Mesodermal cell (in vitro differentiated cells): ENCODE results near the gene FBXL2.
"Not testable (repeated sequence)": the region's sequence is repeated elsewhere in the genome, so short reads cannot be mapped to it uniquely, and the experiment has no call there.

Source experiments
- H3K27ac ChIP-seq: 2 replicates; pipeline ENCODE4 v1.7.0; 2013; ENCODE audit warnings: mild to moderate bottlenecking, low read depth, low read length, moderate library complexity; ENCODE audit not compliant: severe bottlenecking
- H3K36me3 ChIP-seq: 2 replicates; pipeline ENCODE4 v1.7.1; 2013; ENCODE audit warnings: mild to moderate bottlenecking, low read length, moderate library complexity; ENCODE audit not compliant: control insufficient read depth, insufficient read depth
- H3K4me1 ChIP-seq: one replicate; pipeline ENCODE4 v1.7.1; 2013; ENCODE audit warnings: mild to moderate bottlenecking, low read length; ENCODE audit not compliant: insufficient read depth, control insufficient read depth, poor library complexity, severe bottlenecking
- H3K4me3 ChIP-seq: 2 replicates; pipeline ENCODE4 v1.7.0; 2013; ENCODE audit warnings: low read length, control low read depth, mild to moderate bottlenecking; ENCODE audit not compliant: insufficient read depth, poor library complexity, severe bottlenecking; ENCODE audit errors: extremely low read depth
- H3K9me3 ChIP-seq: 2 replicates; pipeline ENCODE4 v1.7.1; 2013; ENCODE audit warnings: mild to moderate bottlenecking, low read length, moderate library complexity; ENCODE audit not compliant: control insufficient read depth
- WGBS, 2 experiments: methylation state at CpG; one replicate each; pipeline ENCODE4 v1.1.5; 2013; ENCODE audit warnings: missing lambda C conversion rate in 2 of 2; ENCODE audit not compliant: insufficient coverage in 2 of 2; 5-methylcytosine and 5-hydroxymethylcytosine counted together

Gene FBXL2

GRCh38 chr3:33426630-33427317 lies 149.5 kb downstream of the FBXL2 start:
- WGBS, 2 experiments, result 72 to 88% methylated on average over 4 of the region's 10 CpGs
- H3K4me1 ChIP-seq, result peaks cover 11% of the 10 kb centered on the region
- H3K36me3 ChIP-seq, result peaks cover 28% of the 10 kb centered on the region
- no peaks in the 10 kb centered on the region for H3K9me3 ChIP-seq
- no peak overlapping the region for H3K4me3 ChIP-seq
- H3K27ac ChIP-seq, result no peak overlapping the region

GRCh38 chr3:33428734-33429133 lies 151.5 kb downstream of the FBXL2 start:
- peaks cover 10% of the 10 kb centered on the region for H3K36me3 ChIP-seq
- H3K4me1 ChIP-seq, result peaks cover 11% of the 10 kb centered on the region
- no peak overlapping the region for H3K27ac ChIP-seq
- H3K4me3 ChIP-seq, result no peak overlapping the region
- no peaks in the 10 kb centered on the region for H3K9me3 ChIP-seq
- 72 to 85% methylated on average over 2 to 6 of the region's 7 CpGs for WGBS, 2 experiments

- WGBS, 2 experiments, result 57% methylated on average over 1 of the region's 2 CpGs; no CpG with 5 or more reads in 1 of the 2 experiments
These were observed 152.1 kb downstream of the FBXL2 start for GRCh38 chr3:33429306-33429705.

GRCh38 chr3:33430061-33430460 lies 152.8 kb downstream of the FBXL2 start:
- 63% methylated on average over 1 of the region's 1 CpG; no CpG with 5 or more reads in 1 of the 2 experiments for WGBS, 2 experiments
- no peaks in the 10 kb centered on the region for H3K9me3 ChIP-seq
- H3K4me3 ChIP-seq, result no peak overlapping the region
- H3K36me3 ChIP-seq, result peaks cover 1% of the 10 kb centered on the region
- peak overlapping the region; percentile 4 for H3K27ac ChIP-seq
- H3K4me1 ChIP-seq, result peaks cover 11% of the 10 kb centered on the region

More at GRCh38 chr3:33429306-33429705, 152.1 kb downstream of the FBXL2 start:
- H3K36me3 ChIP-seq, H3K9me3 ChIP-seq, H3K27ac ChIP-seq, H3K4me3 ChIP-seq: not testable (repeated sequence)
- H3K4me1 ChIP-seq, result peaks cover 11% of the 10 kb centered on the region

GRCh38 chr3:33430571-33430970 lies 153.3 kb downstream of the FBXL2 start:
- H3K4me3 ChIP-seq, result no peak overlapping the region
- WGBS, 2 experiments, result 67 to 92% methylated on average over 1 to 4 of the region's 4 CpGs
- no peaks in the 10 kb centered on the region for H3K9me3 ChIP-seq
- H3K4me1 ChIP-seq, result peaks cover 11% of the 10 kb centered on the region
- H3K36me3 ChIP-seq, result peaks cover 4% of the 10 kb centered on the region
- peak overlapping the region; percentile 4 for H3K27ac ChIP-seq

GRCh38 chr3:33433843-33434242 lies 156.6 kb downstream of the FBXL2 start:
- Histone ChIP-seq H3K27ac (no peak overlapping the region), H3K36me3 (peaks cover 6% of the 10 kb centered on the region), H3K4me1 (peaks cover 8% of the 10 kb centered on the region), H3K4me3 (no peak overlapping the region), H3K9me3 (no peaks in the 10 kb centered on the region)
- no CpG with 5 or more reads among the region's 2 CpGs for WGBS, 2 experiments
